Upper lobe of right lung (tissue), 1 donor: ENCODE measurements around the gene CRHR1. TPM values are rescaled to one million over a fixed set of nuclear protein-coding genes. Genes with fewer than 3 reads are reported as not detected.

Experiments
- ATAC-seq: fragments of 200-7000 bp; cut with Tn5 transposase; one replicate; pipeline ENCODE4 v1.9.1; 2020; ENCODE audit warnings: mild to moderate bottlenecking, moderate library complexity
- DNase-seq: peaks from one replicate; pipeline ENCODE4 v3.0.0-alpha.2; 2020
- H3K27ac ChIP-seq: fragments of 200-600 bp; one replicate; pipeline ENCODE4 v1.8.0; 2022
- H3K27me3 ChIP-seq: fragments of 200-600 bp; one replicate; pipeline ENCODE4 v1.8.0; 2022; ENCODE audit warnings: mild to moderate bottlenecking
- H3K36me3 ChIP-seq: fragments of 200-600 bp; one replicate; pipeline ENCODE4 v1.8.0; 2022
- H3K4me1 ChIP-seq: fragments of 200-600 bp; one replicate; pipeline ENCODE4 v1.8.0; 2022
- H3K4me3 ChIP-seq: fragments of 200-600 bp; one replicate; pipeline ENCODE4 v1.8.0; 2022; ENCODE audit warnings: mild to moderate bottlenecking
- H3K9me3 ChIP-seq: fragments of 200-600 bp; one replicate; pipeline ENCODE4 v1.8.0; 2022
- CTCF ChIP-seq: fragments of 200-600 bp; IDR thresholded peaks from one replicate; pipeline ENCODE4 v1.8.0; 2022; ENCODE audit warnings: antibody characterized with exemption
- intact Hi-C: fragments of 100-400 bp; cut with DNase I; formaldehyde crosslinking; loops from one replicate; pipeline ENCODE4 v1.11.0; 2022
- total RNA-seq: library from RNA; stranded (reverse); fragmentation: NEBNext Ultra II Directional; extraction: Animal tissue kit (Norgen Biotek cat#: 25700); gene quantifications from one replicate; pipeline ENCODE4 v1.2.1, GENCODE V29; 2021
- donor health status: DM: no; HTN: yes; CAD: no; lungs with severe emphysema.

The CRHR1 gene
- total RNA-seq, 1 donor from 2014 or later: not detected

- intact Hi-C loops: no loop called here
- Histone ChIP-seq H3K36me3 (no peaks in the 10 kb centered on the region), H3K4me1 (no peaks in the 10 kb centered on the region), H3K27me3 (peaks cover 12% of the 10 kb centered on the region), H3K27ac (no peak overlapping the region), H3K9me3 (no peaks in the 10 kb centered on the region), H3K4me3 (no peak overlapping the region)
- TF ChIP-seq CTCF: no peak
- ATAC-seq: no peak
- no peak for DNase-seq
Observed at GRCh38 chr17:45755050-45755449, 29.1 kb upstream of the CRHR1 start.

- Histone ChIP-seq H3K27me3 (peaks cover 12% of the 10 kb centered on the region), H3K4me1 (no peaks in the 10 kb centered on the region), H3K27ac (no peak overlapping the region), H3K9me3 (no peaks in the 10 kb centered on the region), H3K36me3 (no peaks in the 10 kb centered on the region), H3K4me3 (no peak overlapping the region)
- no peak for TF ChIP-seq CTCF
- no peak for ATAC-seq
- intact Hi-C loops: no loop called here
- no peak for DNase-seq
Observed at GRCh38 chr17:45756266-45756991, 27.7 kb upstream of the CRHR1 start.

- Histone ChIP-seq H3K9me3 (no peaks in the 10 kb centered on the region), H3K4me3 (no peak overlapping the region), H3K4me1 (no peaks in the 10 kb centered on the region), H3K27me3 (peaks cover 12% of the 10 kb centered on the region), H3K27ac (no peak overlapping the region), H3K36me3 (no peaks in the 10 kb centered on the region)
- ATAC-seq (no peak), DNase-seq (no peak)
- no peak for TF ChIP-seq CTCF
- intact Hi-C loops: no loop called here
Observed at GRCh38 chr17:45757431-45758218, 26.5 kb upstream of the CRHR1 start.

GRCh38 chr17:45758544-45758943 is 25.6 kb upstream of the CRHR1 start:
- no peak overlapping the region for H3K27ac ChIP-seq
- H3K36me3 ChIP-seq: no peaks in the 10 kb centered on the region
- intact Hi-C loops: no loop called here
- DNase-seq (no peak), ATAC-seq (no peak)
- H3K9me3 ChIP-seq: no peaks in the 10 kb centered on the region
- no peak overlapping the region for H3K4me3 ChIP-seq
- no peaks in the 10 kb centered on the region for H3K4me1 ChIP-seq
- no peak for TF ChIP-seq CTCF
- peaks cover 12% of the 10 kb centered on the region for H3K27me3 ChIP-seq

GRCh38 chr17:45759761-45760160 is 24.4 kb upstream of the CRHR1 start:
- intact Hi-C loops: no loop called here
- DNase-seq: no peak
- no peak overlapping the region for H3K27ac ChIP-seq
- peaks cover 10% of the 10 kb centered on the region for H3K27me3 ChIP-seq
- no peaks in the 10 kb centered on the region for H3K9me3 ChIP-seq
- H3K36me3 ChIP-seq: no peaks in the 10 kb centered on the region
- TF ChIP-seq CTCF: no peak
- no peaks in the 10 kb centered on the region for H3K4me1 ChIP-seq
- H3K4me3 ChIP-seq: no peak overlapping the region
- no peak for ATAC-seq
